Liver (tissue), 3 donors: ENCODE measurements around the gene SPATA31C2.

Experiments
- CTCF ChIP-seq: fragments of 150-350 bp; IDR thresholded peaks from 2 replicates; pipeline ENCODE4 v1.5.1; 2017; ENCODE audit warnings: improper control_type of control experiment, low read depth, low read length; ENCODE audit not compliant: missing input control
- EGR1 ChIP-seq, 2 donors: IDR thresholded peaks; 2 replicates each; pipeline ENCODE4 v1.6.1; 2016 to 2018; ENCODE audit warnings: antibody characterized with exemption in 2 of 2, low read depth in 2 of 2
- JUND ChIP-seq, 2 donors: IDR thresholded peaks; 2 replicates each; pipeline ENCODE4 v1.6.1; 2016; ENCODE audit warnings: antibody characterized with exemption in 2 of 2
- RAD21 ChIP-seq, 2 donors: IDR thresholded peaks; 2 replicates each; pipeline ENCODE4 v1.6.1; 2016; ENCODE audit warnings: antibody characterized with exemption in 2 of 2, mild to moderate bottlenecking in 2 of 2
- RXRA ChIP-seq, 2 donors: IDR thresholded peaks; 2 replicates each; pipeline ENCODE4 v1.6.1; 2017 to 2018; ENCODE audit warnings: antibody characterized with exemption in 2 of 2, mild to moderate bottlenecking in 1 of 2
- TAF1 ChIP-seq: conservative IDR thresholded peaks from 2 replicates; pipeline ENCODE4 v1.6.1; 2016; ENCODE audit warnings: antibody characterized with exemption, mild to moderate bottlenecking
- YY1 ChIP-seq: IDR thresholded peaks from 2 replicates; pipeline ENCODE4 v1.6.1; 2016; ENCODE audit warnings: antibody characterized with exemption, mild to moderate bottlenecking
- TF ChIP-seq, protein P1 (sequence below): IDR thresholded peaks from 2 replicates; pipeline ENCODE4 v1.6.1; 2016; ENCODE audit warnings: antibody characterized with exemption
- donor health status: healthy.
- donor health status: healthy.

GRCh38 chr9:88169700-88170099 lies 31.4 kb upstream of the SPATA31C2 start:
- TF ChIP-seq CTCF = no peak
- TF ChIP-seq TAF1 = no peak
- TF ChIP-seq RXRA (IDR thresholded peaks at IDR 0.05) = peak in 1 of 2 donors; percentile 38
- TF ChIP-seq JUND (IDR thresholded peaks at IDR 0.05) = peak in 1 of 2 donors; percentile 25
- no peak for TF ChIP-seq EGR1 (IDR thresholded peaks at IDR 0.05; ENCODE audit: low read depth in 2 of 2)
- TF ChIP-seq RAD21 (IDR thresholded peaks at IDR 0.05) = peak; percentile 22
- TF ChIP-seq, protein P1, sequence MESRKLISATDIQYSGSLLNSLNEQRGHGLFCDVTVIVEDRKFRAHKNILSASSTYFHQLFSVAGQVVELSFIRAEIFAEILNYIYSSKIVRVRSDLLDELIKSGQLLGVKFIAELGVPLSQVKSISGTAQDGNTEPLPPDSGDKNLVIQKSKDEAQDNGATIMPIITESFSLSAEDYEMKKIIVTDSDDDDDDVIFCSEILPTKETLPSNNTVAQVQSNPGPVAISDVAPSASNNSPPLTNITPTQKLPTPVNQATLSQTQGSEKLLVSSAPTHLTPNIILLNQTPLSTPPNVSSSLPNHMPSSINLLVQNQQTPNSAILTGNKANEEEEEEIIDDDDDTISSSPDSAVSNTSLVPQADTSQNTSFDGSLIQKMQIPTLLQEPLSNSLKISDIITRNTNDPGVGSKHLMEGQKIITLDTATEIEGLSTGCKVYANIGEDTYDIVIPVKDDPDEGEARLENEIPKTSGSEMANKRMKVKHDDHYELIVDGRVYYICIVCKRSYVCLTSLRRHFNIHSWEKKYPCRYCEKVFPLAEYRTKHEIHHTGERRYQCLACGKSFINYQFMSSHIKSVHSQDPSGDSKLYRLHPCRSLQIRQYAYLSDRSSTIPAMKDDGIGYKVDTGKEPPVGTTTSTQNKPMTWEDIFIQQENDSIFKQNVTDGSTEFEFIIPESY = no peak
- peak; percentile 34 for TF ChIP-seq YY1
